ENCODE data around the gene MSMO1. TPM values are rescaled to one million over a fixed set of nuclear protein-coding genes. Genes with fewer than 3 reads are reported as not detected.
"Not testable (repeated sequence)": the region's sequence is repeated elsewhere in the genome, so short reads cannot be mapped to it uniquely, and the experiment has no call there.

The MSMO1 gene
- total RNA-seq, 4 donors from 2014 or later: 10.7 to 148 (median 111) TPM

- DNase-seq: no peak
- no peaks in the 10 kb centered on the region for H3K27me3 ChIP-seq
- no peak overlapping the region for H3K4me3 ChIP-seq
- H3K27ac ChIP-seq: no peak overlapping the region
- no peaks in the 10 kb centered on the region for H3K9me3 ChIP-seq
- H3K4me1 ChIP-seq: no peaks in the 10 kb centered on the region
- TF ChIP-seq CTCF (IDR thresholded peaks at IDR 0.05) (no peak), POLR2A (IDR thresholded peaks at IDR 0.05) (no peak)
- peaks cover 0 to 43% (median 0%) of the 10 kb centered on the region in 3 donors for H3K36me3 ChIP-seq
Measured at GRCh38 chr4:165336743-165337142, 9.3 kb downstream of the MSMO1 start.

DNA sequence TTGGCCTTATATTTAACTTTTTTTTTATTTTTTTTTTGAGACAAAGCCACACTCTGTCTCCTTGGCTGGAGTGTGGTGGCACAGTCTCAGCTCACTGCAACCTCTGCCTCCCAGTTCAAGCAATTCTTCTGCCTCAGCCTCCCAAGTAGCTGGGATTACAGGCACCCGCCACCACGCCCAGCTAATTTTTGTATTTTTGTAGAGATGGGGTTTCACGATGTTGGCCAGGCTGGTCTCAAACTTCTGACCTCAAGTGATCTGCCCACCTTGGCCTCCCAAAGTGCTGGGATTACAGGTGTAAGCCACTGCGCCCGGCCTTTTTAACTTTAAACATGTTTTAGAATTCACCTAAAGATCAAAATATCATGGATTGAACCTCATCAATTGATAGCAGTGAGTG is 14.9 kb downstream of the MSMO1 start:
- not testable (repeated sequence) for H3K4me1 ChIP-seq, H3K27me3 ChIP-seq, H3K9me3 ChIP-seq, DNase-seq, H3K27ac ChIP-seq, H3K4me3 ChIP-seq
- H3K36me3 ChIP-seq: peaks cover 0 to 47% (median 0%) of the 10 kb centered on the region in 3 donors

DNA sequence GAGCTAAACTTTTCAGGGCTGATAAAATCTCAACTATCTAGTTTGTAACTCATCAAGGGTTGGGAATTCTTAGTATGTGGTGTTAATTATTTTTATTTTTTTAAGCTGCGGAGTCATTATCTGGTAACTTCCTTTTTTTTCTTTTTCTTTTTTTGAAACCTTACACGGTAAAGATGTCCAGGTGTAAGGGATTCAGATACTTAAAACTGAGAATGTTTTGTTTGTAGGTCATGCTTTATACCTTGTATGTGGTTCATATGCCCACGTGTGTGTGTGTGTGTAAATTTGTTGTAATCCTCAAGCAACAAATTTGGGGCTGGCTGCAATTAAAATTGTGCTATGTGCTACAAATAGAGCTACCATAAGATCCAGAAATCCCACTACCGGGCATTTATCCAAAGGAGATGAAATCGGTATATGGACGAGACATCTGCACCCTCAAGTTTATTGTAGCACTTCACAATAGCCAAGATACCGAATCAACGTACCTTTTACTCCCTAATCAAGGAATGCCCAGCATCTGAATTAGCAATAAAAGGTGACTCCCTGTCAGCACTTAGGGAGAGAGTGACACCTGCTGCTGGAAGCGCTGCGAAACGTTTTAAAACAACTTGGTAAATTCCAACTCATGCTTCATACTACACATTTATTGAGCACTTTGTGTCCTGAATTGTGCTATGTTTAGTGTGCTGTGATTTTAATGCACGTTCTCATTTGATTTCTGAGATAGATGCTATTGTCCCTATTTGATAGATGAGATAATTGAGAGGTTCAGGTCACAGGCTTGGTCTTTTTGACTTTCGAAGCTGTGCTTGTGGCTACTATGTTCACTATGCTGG is 16.1 kb downstream of the MSMO1 start:
- Histone ChIP-seq H3K27ac (no peak overlapping the region), H3K36me3 (peaks cover 0 to 41% (median 0%) of the 10 kb centered on the region in 3 donors), H3K4me1 (no peaks in the 10 kb centered on the region), H3K9me3 (no peaks in the 10 kb centered on the region), H3K27me3 (no peaks in the 10 kb centered on the region), H3K4me3 (no peak overlapping the region)
- TF ChIP-seq CTCF (IDR thresholded peaks at IDR 0.05) (peak in 4 of 6 experiments; percentile 17 to 59 (median 46)), POLR2A (IDR thresholded peaks at IDR 0.05) (no peak)
- no peak for DNase-seq

GRCh38 chr4:165345666-165346417 is 18.4 kb downstream of the MSMO1 start:
- Histone ChIP-seq H3K27ac (no peak overlapping the region), H3K4me1 (no peaks in the 10 kb centered on the region), H3K36me3 (peaks cover 0 to 18% (median 0%) of the 10 kb centered on the region in 3 donors), H3K4me3 (no peak overlapping the region), H3K9me3 (no peaks in the 10 kb centered on the region), H3K27me3 (no peaks in the 10 kb centered on the region)
- TF ChIP-seq POLR2A (IDR thresholded peaks at IDR 0.05): no peak
- DNase-seq: no peak

DNA sequence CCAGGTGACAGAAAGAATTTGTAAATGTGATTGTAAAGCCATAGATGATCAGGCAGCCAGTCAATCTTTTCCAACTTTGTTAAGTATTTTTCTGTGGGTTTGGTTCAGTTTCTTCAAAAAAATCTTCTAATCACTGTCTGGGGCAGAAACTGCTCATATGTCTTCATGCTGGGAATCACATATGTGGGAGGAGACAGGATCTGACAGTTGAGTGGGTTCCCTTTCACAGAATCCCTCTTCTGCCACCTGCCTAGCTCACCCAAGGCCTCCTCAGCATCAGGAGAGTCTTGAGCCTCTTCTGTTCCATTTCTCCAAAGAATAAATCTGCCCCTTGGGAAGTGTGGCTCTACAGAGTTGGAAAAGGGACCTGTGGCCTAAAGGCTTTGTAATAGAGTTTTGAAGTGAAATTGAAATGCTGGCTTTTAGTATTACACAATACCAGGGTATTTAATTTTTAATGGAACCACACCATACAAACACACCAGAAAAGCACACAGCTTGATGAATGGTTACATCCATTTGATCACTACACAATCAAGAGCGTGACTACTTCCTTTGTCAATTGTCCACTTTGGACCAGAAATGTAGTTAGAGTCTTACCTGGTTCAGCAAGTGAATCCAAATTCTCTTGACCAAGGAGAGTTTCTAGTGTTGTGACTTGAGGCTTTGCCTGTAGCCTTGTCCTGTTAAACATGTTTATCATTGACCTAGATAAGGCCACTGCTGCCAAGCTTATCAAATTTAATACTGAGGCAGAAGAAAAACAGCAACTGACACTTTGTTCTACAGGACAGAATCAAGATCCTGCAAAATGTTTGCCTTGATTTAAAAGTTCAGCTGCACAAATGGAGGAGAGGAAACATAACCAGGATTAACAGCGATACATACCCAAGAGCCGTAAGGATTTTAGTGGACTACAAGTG is 20.4 kb downstream of the MSMO1 start:
- Histone ChIP-seq H3K27me3 (no peaks in the 10 kb centered on the region), H3K27ac (no peak overlapping the region), H3K4me3 (no peak overlapping the region), H3K9me3 (no peaks in the 10 kb centered on the region), H3K4me1 (no peaks in the 10 kb centered on the region), H3K36me3 (no peaks in the 10 kb centered on the region)
- TF ChIP-seq CTCF (IDR thresholded peaks at IDR 0.05) (no peak), POLR2A (IDR thresholded peaks at IDR 0.05) (no peak)
- DNase-seq: no peak

DNA sequence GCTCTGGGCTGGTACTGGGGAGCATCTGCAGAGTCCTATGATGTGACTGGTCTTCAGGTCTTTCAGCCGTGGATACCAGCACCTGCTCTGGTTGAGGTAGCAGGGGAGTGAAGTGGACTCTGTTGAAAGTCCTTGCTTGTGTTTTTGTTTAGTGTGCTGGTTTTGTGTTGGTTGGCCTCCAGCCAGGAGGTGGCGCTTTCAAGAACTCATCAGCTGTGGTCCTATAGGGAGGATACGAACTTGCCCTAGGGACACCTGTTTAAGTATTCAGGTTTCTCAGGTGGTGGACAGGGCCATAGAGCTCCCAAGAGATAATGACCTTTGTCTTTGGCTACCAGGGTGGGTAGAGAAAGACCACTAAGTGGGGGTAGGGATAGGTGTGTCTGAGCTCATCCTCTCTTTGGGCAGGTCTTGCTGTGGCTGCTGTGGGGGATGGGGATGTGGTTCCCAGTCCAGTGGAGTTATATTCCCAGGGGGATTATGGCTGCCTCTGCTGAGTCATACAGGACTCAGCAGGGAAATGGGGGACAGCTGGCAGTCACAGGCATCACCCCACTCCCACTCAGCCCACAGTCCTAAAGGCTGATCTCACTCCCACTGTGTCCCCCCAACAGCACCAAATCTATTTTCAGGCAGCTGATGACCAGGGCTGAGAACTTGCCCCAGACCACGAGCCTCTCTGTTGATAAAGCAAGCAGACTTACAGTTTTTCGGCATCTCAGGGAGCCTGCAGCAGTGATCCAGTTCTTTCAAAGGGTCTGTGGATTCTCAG is 24.1 kb downstream of the MSMO1 start:
- TF ChIP-seq POLR2A (IDR thresholded peaks at IDR 0.05) (no peak), CTCF (IDR thresholded peaks at IDR 0.05) (peak in 1 of 6 experiments; percentile 2)
- H3K4me3 ChIP-seq: no peak overlapping the region
- H3K4me1 ChIP-seq: no peaks in the 10 kb centered on the region

More for the DNA sequence above, 24.1 kb downstream of the MSMO1 start:
- Histone ChIP-seq H3K9me3 (no peaks in the 10 kb centered on the region), H3K36me3 (no peaks in the 10 kb centered on the region), H3K27me3 (no peaks in the 10 kb centered on the region), H3K27ac (no peak overlapping the region)
- DNase-seq: no peak

All from Peyer's patch (tissue), 4 donors.